HG03457 (cell line): ENCODE measurements around the gene FYTTD1.

Experiments used
- ATAC-seq: cut with Tn5 transposase; IDR thresholded peaks from one replicate; pipeline ENCODE4 v1.9.1; 2021; ENCODE audit warnings: moderate number of reproducible peaks; ENCODE audit not compliant: unreplicated experiment

The FYTTD1 gene

GRCh38 chr3:197737319-197737649 is 12.4 kb upstream of the FYTTD1 start:
- no peak for ATAC-seq

- ATAC-seq = no peak
Observed at GRCh38 chr3:197737749-197738462, 11.8 kb upstream of the FYTTD1 start.

DNA sequence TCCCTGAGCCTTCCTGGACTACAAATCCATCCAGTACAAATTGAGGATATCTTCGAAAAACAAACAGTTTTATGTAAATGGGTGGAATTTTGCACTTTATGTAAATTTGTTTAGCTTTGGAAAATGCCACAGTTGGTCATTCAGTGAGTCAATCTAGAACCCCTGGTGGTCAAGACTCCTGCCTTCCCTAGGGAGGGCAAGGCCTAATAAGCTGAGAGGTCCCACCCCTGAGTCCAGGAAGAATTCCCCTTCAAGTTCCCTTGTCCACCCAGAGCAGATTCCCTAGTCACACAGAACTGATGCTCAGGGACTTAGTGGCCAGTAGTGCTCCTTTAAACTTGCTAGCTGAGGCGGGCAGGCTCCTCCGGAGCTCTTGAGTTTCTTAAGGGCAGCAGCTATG is 6.9 kb upstream of the FYTTD1 start:
- ATAC-seq = no peak

DNA sequence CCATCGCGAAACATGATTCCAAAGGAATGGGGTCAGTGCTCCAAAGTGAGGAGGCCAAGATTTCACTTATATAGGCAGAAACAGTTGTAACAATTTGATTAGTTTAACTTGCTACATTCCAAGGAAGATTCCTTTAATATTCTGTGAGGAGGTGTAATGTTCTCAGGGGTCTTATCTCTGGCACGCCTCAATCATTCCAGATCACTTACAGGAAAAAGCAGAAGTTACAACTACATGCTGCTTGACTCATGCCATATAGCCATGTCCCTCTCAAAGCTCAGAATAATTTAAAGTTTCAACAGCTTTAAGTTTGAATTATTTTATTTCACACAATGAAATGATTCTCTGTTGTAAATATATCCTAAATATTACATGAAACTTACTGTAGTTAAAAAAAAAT is 3.5 kb upstream of the FYTTD1 start:
- ATAC-seq = no peak

- no peak for ATAC-seq
Observed at GRCh38 chr3:197746801-197747237, 2.9 kb upstream of the FYTTD1 start.

DNA sequence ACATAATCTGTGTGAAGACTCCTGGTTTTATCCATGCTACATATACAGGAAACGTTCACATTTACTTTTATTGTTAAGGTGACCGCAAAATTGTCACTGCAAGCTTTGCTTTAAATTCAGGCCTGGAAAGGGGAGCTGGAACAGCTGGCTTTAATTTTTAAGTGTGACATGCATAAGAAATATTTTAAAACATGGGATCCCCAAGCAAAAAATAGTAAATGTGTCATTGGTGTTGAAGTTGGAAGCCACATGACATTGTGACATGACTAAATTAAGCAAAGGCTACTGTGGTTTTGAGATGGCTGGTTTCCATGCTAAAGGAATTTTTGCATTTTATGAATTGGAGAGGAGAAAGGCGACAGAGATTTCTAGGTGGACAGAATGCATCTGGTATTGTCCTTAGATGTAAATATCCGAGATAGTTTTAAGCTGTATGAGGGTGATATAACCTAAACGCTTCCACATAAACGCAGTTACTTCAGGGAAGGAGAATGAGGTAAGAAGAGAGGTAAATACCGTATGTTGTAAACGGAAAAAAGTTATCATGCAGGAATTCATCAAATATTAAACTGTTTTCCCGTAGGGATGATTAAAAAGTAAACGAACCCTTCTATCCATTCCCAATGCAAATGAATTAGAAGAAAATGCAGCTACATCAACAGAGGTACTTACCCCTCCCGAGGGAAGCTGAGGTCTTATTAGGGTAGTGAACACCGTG is 927 bp upstream of the FYTTD1 start:
- no peak for ATAC-seq

- ATAC-seq = peak; percentile 24
Observed at GRCh38 chr3:197749315-197749600, 425 bp upstream of the FYTTD1 start.

- ATAC-seq = peak; percentile 32
Observed at GRCh38 chr3:197750396-197750831, 731 bp downstream of the FYTTD1 start.

DNA sequence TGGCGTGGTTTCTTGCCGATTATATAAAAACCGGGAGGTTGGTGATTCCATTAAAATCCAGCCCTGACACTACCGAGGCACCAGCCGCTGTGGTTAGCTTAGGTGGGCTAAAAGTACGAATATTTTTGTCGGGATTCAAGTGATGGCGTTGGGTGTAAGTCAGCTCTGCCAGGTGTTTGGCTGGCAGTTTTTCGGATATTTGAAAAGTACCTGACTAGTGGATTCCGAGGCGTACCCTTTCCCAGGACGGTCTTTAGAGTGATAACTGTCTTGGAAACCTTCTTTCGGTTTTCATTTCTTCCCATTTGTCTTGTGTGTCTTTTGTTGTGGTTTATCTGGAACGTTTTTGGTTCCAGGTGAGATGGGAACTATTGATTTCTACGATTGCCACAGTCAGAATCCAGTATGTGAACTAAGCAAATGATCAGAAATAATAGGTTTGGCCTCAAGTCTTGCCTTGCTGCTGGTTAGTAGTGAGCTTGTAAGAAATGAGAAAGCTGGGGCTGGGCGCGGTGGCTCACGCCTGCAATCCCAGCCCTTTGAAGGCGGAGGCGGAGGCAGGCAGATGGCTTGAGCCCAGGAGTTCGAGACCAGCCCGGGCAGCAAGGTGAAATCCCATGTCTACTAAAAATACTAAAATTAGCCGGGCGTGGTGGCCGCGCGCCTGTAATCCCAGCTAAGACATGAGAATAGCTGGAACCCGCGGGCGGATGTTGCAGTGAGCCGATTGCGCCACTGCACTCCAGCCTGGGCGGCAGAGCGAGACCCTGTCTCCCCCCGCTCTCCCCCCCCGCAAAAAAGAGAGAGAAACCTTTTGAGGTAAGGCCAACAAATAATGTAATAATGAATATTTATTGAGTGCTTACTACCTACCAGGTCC is 1.4 kb downstream of the FYTTD1 start:
- ATAC-seq = no peak

GRCh38 chr3:197752107-197752506 is 2.4 kb downstream of the FYTTD1 start:
- no peak for ATAC-seq

GRCh38 chr3:197753263-197753662 is 3.6 kb downstream of the FYTTD1 start:
- no peak for ATAC-seq

GRCh38 chr3:197756704-197757103 is 7.0 kb downstream of the FYTTD1 start:
- ATAC-seq = no peak

- ATAC-seq = no peak
Observed at GRCh38 chr3:197758512-197758911, 8.8 kb downstream of the FYTTD1 start.

GRCh38 chr3:197761784-197762183 is 12.1 kb downstream of the FYTTD1 start:
- ATAC-seq = no peak

DNA sequence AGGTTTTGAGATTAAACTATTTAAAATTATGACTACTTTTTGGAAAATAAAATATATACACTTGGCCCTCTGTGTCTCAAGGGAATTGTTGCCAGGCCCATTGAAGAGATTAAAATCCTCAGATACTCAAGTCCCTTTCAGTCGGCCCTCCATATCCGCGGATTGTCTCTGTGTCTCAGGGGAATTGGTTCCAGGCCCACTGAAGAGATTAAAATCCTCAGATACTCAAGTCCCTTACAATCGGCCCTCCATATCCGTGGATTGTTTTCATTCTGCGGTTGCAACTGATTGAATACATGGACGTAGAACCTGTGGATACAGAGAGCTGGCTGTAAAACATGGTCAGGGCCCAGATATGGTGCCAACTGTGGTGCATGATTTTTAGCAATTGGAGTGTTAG is 25.6 kb downstream of the FYTTD1 start:
- ATAC-seq = no peak

DNA sequence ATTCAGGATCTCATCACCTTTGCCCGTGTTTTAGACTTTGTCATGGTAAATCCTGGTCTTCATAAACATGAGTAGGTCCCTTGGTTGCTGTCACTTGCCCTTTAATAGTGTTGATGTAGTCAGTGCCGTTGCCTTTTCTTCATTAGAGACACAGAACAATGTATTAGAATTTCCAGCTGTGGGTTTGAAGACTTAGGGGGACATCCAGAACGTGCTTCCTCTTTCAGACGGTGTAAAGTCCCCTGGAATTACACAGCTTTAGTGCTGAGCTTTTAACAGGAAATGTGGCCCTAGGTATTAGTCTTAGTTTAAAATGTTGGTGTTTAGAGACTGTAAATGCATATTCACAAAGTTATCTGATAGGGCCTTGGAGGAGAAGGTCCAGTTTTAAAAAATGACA is 32.5 kb downstream of the FYTTD1 start:
- ATAC-seq = no peak

DNA sequence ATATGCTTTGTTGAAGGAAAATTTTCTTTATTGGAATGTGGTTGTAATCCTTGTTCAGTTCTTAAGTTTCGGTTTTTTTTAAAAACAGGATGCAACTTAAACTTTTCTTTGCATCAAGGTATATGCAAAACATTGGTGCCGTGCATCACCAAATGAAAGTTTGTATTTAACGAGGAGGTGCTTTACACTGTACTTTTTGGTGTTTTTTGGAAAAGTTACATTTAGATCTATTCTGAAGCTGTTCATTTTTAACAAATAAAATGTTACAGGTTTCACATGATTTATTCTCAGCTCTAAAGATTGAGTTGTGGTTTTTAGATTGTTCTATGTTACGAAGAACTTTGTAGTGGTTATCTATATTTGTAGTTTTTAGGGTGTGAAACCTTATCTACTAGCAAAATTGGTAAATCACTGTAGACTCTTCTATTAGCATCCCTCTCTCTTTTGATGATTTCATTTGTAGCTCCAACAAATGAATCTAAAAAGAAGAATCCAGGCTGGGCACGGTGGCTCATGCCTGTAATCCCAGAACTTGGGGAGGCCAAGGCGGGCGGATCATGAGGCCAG is 34.4 kb downstream of the FYTTD1 start:
- no peak for ATAC-seq

GRCh38 chr3:197787412-197787811 is 37.7 kb downstream of the FYTTD1 start:
- ATAC-seq = no peak

DNA sequence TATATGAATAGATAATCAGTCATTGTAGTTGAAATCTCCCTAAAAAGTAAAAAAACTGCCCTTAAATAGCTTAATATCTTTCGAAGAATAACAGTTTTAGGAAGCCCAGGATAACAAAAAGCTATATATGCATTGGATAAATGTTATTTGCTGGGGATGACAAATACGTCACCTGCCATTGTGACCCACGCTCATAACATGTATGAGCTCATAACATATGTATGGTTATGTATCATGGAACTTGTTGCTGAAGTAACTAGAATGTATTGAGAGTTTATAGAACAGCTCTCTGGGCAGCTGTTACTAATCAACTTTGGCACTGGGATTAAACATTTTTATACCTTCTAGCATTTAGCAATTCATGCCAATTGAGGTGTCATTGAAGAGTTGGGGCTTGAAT is 39.6 kb downstream of the FYTTD1 start:
- ATAC-seq = no peak

DNA sequence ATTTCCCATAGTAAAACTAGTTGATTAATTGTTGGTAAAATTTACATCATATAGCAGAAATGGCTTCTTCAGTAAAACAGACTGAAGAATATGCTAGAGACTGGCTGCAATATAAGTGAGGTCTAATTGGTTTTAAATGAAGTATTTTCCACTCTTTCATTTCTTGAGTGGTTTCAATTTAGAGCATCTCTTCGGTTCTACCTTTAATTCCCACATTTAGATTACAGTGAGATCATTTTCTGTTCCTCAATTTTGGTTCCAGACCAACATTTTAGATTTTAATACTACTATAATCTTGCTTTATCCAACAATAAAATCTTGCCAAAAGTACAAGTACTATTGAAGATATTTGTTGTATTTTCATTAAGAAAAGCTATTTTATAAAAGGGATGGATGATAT is 40.4 kb downstream of the FYTTD1 start:
- ATAC-seq = no peak

DNA sequence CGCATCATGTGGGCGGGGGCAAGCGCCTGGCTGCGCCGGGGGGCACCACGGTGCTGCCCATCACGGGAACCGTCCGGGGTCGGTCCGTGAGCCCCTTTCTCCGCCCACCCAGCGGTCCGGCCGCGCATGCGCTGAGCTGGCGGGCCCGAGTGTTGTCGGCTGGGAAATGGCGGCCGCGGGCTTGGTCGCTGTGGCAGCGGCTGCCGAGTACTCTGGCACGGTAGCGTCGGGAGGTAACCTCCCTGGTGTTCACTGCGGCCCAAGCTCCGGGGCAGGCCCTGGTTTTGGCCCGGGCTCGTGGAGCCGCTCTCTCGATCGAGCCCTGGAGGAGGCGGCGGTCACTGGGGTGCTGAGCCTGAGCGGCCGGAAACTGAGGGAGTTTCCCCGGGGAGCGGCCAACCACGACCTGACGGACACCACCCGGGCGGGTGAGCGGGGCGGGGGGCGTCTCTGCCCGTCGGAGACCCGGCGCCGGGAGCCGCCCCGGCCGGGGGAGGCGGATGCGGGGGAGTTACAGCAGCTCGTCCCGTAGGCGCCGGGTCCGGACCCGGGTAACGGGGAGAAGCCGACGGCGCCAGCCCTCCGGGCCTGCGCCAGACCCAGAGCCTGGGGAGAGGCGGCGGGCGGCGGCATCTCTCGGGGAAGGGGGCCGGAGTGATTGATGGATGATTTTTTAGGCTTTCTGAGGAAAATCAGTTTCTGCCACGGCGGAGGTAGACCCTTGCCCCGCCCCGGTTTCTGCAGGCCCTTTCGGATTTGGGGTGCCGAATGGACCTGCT is 41.6 kb downstream of the FYTTD1 start, which contains the start of gene LRCH3:
LRCH3 (plus strand) TSS at position 142 of the 779 bp plus-strand sequence; CDS start at position 167, 25 bp downstream.
- peak; percentile 66 for ATAC-seq
